ENCODE measurements around the gene NRARP. TPM values are rescaled to one million over a fixed set of nuclear protein-coding genes. Genes with fewer than 3 reads are reported as not detected.
A peak's percentile ranks its signal among the peaks of the same experiment; 100 is the strongest.

NRARP gene
- total and polyA plus RNA-seq, 2 of the 13 experiments (the other 11 are each of a cell fraction or from before 2014, with no cell fraction given), result 0.22 to 0.46 TPM

DNA sequence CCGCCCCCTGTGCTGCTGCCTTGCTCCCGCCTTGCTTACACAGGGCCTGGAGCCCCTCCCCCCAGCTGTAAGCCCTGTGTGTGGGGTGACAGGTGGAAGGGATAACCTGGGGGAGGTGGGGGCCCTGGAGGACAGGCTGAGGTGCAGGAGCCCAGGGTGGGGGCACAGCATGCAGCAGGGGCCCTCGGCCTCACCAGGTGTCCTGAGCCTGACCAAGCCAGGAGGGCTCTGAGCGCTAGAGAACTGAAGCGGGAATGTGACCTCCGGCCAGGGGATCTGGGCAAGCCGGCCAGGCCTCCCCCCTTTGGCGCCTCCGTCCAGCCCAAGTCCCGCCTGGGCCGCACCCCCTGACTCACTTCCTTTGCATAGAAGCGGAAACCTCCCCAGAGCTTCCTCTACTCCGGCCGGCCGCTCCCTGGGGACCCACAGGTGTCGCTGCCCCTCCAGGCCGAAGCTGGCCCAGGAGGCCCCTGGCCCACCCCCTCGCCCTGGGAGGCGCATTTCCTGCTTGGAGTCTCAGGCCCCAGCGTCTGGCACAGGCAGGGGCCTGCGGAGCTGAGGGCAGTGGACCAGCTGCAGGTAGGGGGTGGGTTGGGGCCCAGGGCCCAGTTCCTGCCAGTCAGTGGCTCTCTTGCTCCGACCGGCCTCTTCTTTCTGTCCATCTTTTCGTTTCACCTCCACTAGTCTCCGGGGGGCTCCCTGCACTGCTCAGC, 24.6 kb downstream of the NRARP start, which contains the start of gene TOR4A (continued):
- TF ChIP-seq, protein P1, sequence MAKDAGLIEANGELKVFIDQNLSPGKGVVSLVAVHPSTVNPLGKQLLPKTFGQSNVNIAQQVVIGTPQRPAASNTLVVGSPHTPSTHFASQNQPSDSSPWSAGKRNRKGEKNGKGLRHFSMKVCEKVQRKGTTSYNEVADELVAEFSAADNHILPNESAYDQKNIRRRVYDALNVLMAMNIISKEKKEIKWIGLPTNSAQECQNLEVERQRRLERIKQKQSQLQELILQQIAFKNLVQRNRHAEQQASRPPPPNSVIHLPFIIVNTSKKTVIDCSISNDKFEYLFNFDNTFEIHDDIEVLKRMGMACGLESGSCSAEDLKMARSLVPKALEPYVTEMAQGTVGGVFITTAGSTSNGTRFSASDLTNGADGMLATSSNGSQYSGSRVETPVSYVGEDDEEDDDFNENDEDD (CRISPR knock-in tag; IDR thresholded peaks at IDR 0.05; ENCODE audit: borderline replicate concordance), result peak; percentile 73; the same call in 1 of the 2 replicates
- TF ChIP-seq ZNF33A (CRISPR knock-in tag; IDR thresholded peaks at IDR 0.05; ENCODE audit: borderline replicate concordance) (no peak), KAT2B (IDR thresholded peaks at IDR 0.05; ENCODE audit: borderline replicate concordance, low read depth, low read length) (no peak), YY1 (IDR thresholded peaks at IDR 0.05; ENCODE audit: insufficient read depth, insufficient replicate concordance, low read depth, low read length) (peak; percentile 65), SUZ12 (IDR thresholded peaks at IDR 0.05; ENCODE audit: low read depth, low read length) (no peak), GLI4 (CRISPR knock-in tag; IDR thresholded peaks at IDR 0.05; ENCODE audit: borderline replicate concordance) (no peak), ZNF557 (CRISPR knock-in tag; IDR thresholded peaks at IDR 0.05) (peak; percentile 77), KMT2B (CRISPR knock-in tag; IDR thresholded peaks at IDR 0.05) (peak; percentile 62), ZNF460 (CRISPR knock-in tag; IDR thresholded peaks at IDR 0.05; ENCODE audit: borderline replicate concordance) (peak; percentile 71), ZNF883 (CRISPR knock-in tag; IDR thresholded peaks at IDR 0.05; ENCODE audit: not compliant biosample characterization) (no peak), STAG1 (CRISPR knock-in tag; IDR thresholded peaks at IDR 0.05) (peak; percentile 36), ZNF232 (CRISPR knock-in tag; IDR thresholded peaks at IDR 0.05; ENCODE audit: borderline replicate concordance) (0 out of 2 replicates have a peak, but pooled peaks have one; percentile 38), AGO2 (optimal IDR thresholded peaks at IDR 0.05; ENCODE audit: low read depth, low read length) (peak; percentile 46), KLF6 (CRISPR knock-in tag; IDR thresholded peaks at IDR 0.05) (peak; percentile 88), RFX3 (CRISPR knock-in tag; IDR thresholded peaks at IDR 0.05) (no peak), ZNF572 (CRISPR knock-in tag; IDR thresholded peaks at IDR 0.05) (no peak; the same call in 1 of the 2 replicates), MEIS1 (CRISPR knock-in tag; IDR thresholded peaks at IDR 0.05; ENCODE audit: borderline replicate concordance) (no peak), ZNF672 (CRISPR knock-in tag; IDR thresholded peaks at IDR 0.05) (no peak)
- TF ChIP-seq, protein P2, sequence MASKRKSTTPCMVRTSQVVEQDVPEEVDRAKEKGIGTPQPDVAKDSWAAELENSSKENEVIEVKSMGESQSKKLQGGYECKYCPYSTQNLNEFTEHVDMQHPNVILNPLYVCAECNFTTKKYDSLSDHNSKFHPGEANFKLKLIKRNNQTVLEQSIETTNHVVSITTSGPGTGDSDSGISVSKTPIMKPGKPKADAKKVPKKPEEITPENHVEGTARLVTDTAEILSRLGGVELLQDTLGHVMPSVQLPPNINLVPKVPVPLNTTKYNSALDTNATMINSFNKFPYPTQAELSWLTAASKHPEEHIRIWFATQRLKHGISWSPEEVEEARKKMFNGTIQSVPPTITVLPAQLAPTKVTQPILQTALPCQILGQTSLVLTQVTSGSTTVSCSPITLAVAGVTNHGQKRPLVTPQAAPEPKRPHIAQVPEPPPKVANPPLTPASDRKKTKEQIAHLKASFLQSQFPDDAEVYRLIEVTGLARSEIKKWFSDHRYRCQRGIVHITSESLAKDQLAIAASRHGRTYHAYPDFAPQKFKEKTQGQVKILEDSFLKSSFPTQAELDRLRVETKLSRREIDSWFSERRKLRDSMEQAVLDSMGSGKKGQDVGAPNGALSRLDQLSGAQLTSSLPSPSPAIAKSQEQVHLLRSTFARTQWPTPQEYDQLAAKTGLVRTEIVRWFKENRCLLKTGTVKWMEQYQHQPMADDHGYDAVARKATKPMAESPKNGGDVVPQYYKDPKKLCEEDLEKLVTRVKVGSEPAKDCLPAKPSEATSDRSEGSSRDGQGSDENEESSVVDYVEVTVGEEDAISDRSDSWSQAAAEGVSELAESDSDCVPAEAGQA (IDR thresholded peaks at IDR 0.05; ENCODE audit: low read depth), result 0 out of 2 replicates have a peak, but pooled peaks have one; percentile 24
- TF ChIP-seq, protein P2 (CRISPR knock-in tag; IDR thresholded peaks at IDR 0.05; ENCODE audit: borderline replicate concordance), result 0 out of 2 replicates have a peak, but pooled peaks have one; percentile 32
- TF ChIP-seq, protein P3, sequence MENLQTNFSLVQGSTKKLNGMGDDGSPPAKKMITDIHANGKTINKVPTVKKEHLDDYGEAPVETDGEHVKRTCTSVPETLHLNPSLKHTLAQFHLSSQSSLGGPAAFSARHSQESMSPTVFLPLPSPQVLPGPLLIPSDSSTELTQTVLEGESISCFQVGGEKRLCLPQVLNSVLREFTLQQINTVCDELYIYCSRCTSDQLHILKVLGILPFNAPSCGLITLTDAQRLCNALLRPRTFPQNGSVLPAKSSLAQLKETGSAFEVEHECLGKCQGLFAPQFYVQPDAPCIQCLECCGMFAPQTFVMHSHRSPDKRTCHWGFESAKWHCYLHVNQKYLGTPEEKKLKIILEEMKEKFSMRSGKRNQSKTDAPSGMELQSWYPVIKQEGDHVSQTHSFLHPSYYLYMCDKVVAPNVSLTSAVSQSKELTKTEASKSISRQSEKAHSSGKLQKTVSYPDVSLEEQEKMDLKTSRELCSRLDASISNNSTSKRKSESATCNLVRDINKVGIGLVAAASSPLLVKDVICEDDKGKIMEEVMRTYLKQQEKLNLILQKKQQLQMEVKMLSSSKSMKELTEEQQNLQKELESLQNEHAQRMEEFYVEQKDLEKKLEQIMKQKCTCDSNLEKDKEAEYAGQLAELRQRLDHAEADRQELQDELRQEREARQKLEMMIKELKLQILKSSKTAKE (CRISPR knock-in tag; IDR thresholded peaks at IDR 0.05; ENCODE audit: borderline replicate concordance), result no peak; the same call in 1 of the 2 replicates
